ENCODE results near the gene TDRKH. TPM values are rescaled to one million over a fixed set of nuclear protein-coding genes. Genes with fewer than 3 reads are reported as not detected.

The TDRKH gene
- total RNA-seq, 1 donor from 2014 or later = 12.3 TPM

- no peaks in the 10 kb centered on the region for H3K9me3 ChIP-seq
- H3K27ac ChIP-seq = no peak overlapping the region
- intact Hi-C loops (cut with DNase I) = no loop called here
- H3K4me1 ChIP-seq = peaks cover 19% of the 10 kb centered on the region
- H3K27me3 ChIP-seq (ENCODE audit: low read depth) = peaks cover 12% of the 10 kb centered on the region
- no peak overlapping the region for H3K4me3 ChIP-seq
- no peaks in the 10 kb centered on the region for H3K36me3 ChIP-seq
- no peak for ATAC-seq
- no peak for DNase-seq
- TF ChIP-seq CTCF (IDR thresholded peaks at IDR 0.05) = no peak
Observed at GRCh38 chr1:151723726-151724370, 66.5 kb downstream of the TDRKH start.

Other genes starting within 250 kb of the TDRKH start
- 66.5 TPM for gene SNX27, start 178.4 kb downstream of the TDRKH start, total RNA-seq
- not detected for gene CELF3, start 73.7 kb downstream of the TDRKH start, total RNA-seq
- gene RIIAD1, start 69.0 kb downstream of the TDRKH start, total RNA-seq = not detected
- gene MRPL9, start 27.0 kb downstream of the TDRKH start, total RNA-seq = 59.9 TPM
- gene LINGO4, start 14.9 kb upstream of the TDRKH start, total RNA-seq = 0.50 TPM
- 21.7 TPM for gene RORC, start 41.3 kb upstream of the TDRKH start, total RNA-seq
- 0.21 TPM for gene C2CD4D, start 49.3 kb upstream of the TDRKH start, total RNA-seq
- gene THEM5, start 63.2 kb upstream of the TDRKH start, total RNA-seq = not detected
- gene THEM4, start 119.0 kb upstream of the TDRKH start, total RNA-seq = 15.0 TPM
- 602 TPM for gene S100A10, start 203.4 kb upstream of the TDRKH start, total RNA-seq
- gene S100A11, start 246.5 kb upstream of the TDRKH start, total RNA-seq = 737 TPM

Measured in lower lobe of right lung (tissue), 2 donors.